Ammon's horn (tissue), 1 donor: ENCODE measurements around the gene MEF2B.
"Not testable (repeated sequence)": the region's sequence is repeated elsewhere in the genome, so short reads cannot be mapped to it uniquely, and the experiment has no call there.

Source experiments
- DNase-seq: peaks from one replicate; pipeline ENCODE4 v3.0.0-alpha.2; 2016; ENCODE audit warnings: low spot score

The MEF2B gene

GRCh38 chr19:19155495-19156219, 14.4 kb downstream of the MEF2B start:
- no peak for DNase-seq

DNA sequence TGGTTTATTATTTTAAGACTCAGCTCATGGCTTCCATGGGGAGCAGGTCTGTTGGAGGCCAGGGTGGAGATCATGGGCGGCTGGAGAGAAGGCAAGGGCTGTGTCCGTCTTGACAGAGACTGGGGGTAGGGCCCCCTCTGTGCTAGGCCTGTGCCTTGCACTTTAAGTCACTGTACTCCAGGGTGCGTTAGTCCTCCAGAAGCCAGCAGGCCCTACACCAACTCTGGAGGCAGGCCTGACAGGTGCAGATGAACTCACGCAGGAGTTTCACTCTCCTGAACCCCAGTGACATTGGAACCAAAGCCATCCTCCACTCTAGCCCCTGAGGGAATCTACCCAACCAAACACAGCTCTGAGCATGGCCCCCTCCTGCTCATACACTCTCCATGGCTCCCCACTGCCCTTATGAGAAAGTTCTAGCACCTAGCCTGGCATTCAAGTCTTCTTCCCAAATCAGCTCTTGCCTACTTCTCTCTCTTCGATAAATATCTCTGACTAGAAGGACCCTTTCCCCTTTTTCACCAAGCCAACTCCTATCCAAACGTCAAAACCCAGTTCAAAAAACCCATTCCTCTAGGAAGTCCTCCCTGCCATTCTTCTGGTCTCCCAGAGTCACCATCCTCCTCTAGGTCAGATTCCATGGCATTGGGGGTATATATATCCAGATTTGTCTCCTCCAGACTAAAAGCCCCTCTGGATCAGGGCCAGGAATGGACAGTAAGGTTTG, 15.1 kb downstream of the MEF2B start:
- DNase-seq = no peak

DNA sequence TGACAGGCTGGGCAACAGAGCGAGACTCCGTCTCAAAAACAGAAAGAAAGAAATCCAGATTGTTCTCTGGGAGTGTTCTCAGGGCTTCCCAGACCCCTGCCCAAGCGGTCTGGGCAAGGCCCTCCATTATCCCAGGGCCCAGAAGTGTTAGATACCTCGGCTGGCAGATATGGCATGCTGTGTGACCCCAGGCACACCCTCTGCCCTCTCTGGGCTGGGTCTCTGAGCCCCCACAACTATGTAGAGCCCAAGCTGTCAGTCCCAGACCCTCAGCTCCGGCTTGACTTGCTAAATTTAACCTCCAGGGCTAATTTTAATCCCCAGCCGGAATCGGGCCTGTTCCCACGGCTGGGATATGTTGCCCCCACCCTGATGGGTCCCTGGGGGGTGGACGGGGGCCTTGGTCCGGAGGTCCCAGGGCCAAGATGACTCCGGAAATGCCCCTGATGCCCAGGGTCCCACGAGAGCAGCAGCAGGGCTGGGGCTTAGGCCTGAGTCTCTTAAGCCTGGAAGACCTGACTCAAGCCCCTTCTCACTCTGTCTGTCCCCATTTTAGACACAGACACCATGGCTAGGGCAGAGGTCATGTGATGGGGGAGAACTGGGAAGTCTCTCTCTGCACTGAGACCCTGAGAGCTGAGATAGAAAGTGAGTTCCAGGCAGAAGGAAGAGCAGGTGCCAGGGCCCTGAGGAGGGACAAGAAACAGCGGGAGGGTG, 17.2 kb downstream of the MEF2B start:
- DNase-seq = no peak

GRCh38 chr19:19151418-19151817, 18.6 kb downstream of the MEF2B start:
- DNase-seq = no peak

GRCh38 chr19:19149435-19149834, 20.6 kb downstream of the MEF2B start:
- no peak for DNase-seq

DNA sequence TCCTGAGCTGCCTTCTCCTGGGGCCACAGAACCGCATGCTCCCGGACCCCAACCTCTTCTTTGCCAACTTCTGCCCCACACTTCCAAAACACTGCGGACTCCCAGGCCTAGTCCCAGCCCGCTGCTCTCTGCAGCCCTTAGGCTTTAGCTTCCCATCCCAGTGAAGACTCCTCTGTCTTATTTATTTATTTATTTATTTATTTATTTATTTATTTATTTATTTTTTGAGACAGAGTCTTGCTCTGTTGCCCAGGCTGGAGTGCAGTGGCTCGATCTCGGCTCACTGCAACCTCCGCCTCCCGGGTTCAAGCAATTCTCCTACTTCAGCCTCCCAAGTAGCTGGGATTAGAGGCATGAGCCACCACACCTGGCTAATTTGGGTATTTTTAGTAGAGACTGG, 21.6 kb downstream of the MEF2B start:
- DNase-seq = not testable (repeated sequence)

DNA sequence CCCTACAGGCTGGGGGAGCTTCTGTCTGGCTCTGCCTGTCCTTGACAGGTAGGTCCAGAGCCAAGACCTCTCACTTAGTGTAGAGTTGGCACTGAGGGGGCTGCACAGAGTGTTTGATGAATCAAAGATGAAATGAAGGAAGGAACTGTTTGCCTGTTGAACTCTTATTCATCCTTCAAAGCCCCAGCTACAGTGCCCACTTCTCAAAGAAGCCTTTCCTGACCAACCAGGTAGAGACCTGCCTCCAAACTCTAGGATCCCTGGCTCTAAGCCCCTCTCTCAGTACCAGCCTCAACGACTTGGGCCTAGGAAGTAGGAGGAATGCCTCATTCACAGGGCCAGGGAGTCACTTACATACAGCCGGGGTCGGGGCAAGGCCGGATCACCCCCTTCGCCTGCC, 22.7 kb downstream of the MEF2B start:
- no peak for DNase-seq

DNA sequence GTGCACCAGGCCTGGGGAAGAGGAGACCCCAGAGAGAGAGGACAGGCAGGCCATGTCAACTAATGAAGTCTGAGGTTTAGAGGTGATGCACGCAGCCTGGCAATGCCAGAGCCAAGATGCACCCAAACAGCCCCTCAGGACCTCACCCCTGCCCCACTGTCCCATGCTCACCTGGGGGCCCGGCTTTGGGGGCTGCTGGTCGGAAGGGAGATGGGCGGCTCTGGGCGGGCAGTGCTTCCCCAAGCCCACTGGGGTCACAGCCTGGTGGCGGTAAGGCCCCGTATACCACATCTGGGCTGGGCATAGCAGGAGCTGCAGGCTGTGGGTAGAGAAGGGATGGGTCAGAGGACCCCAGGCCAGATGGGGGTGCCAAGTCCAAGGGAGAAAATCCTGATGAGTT, 23.2 kb downstream of the MEF2B start:
- DNase-seq = no peak

DNA sequence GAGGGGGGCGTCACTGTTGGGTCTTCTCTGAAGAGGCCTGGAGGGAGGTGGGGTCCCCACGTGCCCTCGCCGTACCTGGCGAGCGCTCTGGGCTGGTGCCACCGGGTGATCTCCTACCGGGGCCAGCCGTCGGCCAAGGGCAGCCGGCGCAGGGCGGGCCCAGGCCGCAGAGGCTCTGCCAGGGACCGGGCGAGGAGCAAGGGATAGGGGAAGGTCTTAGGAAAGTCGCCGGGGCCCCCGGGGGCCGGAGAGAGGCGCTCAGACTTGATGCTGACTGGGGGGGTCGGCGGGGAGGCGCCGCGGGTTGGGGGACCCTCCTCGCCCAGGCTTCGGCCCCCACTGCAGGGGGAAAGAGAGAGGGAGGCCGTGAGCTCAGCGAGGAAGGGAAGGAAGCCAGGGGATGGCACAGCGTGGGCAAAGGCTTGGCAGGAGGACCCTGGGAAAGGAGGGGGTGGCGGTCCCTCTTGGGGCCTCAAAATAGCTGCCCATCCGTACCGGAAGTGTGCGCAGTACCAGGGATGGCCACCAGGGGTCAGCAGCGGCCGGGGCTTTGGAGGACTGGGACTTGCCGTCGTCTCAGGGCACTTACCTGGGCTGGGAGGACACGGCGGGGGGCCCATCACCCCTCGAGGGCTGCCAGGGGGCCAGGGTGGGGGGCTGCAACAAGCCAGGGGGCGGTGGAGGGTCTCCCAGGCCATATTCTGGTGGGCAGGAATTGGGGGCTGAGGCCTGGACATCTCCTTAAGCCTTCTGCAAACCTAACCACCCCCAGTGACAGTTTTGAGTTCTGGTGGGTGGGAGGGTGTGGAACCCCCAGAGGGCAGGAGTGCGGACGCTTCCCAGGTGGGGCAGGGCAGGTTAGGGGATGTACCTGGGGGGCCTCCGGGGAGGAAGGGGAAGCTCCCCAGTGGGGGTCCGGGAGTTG, 24.1 kb downstream of the MEF2B start:
- DNase-seq = peak; percentile 60

- DNase-seq = no peak
Measured at GRCh38 chr19:19145281-19145680, 24.8 kb downstream of the MEF2B start.

DNA sequence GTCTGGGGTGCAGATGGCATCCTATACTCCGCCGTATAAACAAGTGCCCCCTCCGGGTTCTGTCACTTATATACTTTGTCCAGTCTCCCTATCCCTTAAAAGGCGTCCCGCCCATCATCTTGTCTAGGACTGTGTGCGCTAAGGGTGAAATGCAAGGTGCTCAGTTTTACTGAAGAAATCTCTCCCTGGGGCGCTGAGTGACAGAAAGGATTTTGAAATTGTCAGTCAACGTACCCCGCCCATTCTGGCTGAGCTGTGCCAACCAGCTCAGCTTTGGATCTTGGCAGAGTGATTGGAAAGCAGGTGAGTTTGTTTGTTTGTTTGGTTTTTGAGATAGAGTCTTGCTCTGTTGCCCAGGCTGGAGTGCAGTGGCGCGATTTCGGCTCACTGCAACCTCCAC, 27.7 kb downstream of the MEF2B start:
- no peak for DNase-seq

DNA sequence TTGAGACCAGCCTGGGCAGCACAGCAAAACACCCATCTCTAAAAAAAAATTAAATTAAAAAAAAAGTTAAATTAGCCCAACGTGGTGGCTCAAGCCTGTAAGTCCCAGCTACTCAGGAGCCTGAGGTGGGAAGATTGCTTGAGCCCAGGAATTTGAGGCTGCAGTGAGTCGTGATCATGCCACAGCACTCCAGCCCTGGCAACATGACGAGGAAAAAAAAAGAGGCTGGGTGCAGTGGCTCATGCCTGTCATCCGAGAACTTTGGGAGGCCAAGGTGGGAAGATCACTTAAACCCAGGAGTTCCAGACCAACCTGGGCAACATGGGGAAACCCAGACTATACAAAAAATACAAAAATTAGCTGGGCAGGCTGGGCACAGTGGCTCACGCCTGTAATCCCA, 29.6 kb downstream of the MEF2B start:
- no peak for DNase-seq

GRCh38 chr19:19139876-19140229, 30.2 kb downstream of the MEF2B start:
- no peak for DNase-seq

DNA sequence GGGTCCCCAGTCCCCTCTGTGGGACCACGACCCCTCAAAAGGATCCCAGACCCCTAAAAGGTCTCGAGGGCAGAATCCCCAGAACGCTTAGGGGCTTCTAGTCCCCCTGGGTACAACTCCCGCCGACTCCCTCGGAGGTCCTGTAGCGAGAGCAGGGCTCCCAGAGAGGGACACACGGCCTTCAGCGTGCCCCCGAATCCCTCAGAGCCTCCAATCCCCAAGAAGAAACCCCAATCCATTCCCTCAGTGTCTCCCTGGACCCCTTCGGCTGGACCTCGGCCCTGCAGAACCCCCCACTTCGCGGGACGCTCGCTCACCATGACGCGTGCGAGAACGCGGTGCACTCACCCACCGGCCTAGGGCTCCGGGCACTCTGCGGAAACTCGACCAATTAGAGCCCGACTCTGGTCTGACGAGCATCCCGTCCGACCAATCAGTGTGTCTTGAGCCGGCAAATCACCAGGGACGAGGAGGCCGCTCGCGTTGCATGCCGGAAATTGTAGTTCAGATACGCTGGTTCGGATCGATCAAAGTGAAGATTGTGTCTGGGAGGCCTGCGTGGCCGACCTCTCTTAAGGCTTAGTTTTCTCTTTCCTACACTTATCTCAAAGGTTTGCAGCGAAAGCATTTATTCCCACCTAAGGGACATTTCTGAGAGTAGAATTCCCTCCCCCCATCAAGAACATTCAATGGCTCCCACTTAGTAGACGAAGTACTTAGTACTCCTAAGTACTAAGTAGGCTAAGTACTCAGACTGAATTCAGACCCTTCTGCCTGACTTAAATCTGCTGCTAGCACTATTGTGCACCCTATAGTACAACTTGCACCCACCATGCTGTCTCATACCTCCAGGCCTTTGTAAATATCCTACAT, 31.7 kb downstream of the MEF2B start, which contains the start of gene TMEM161A:
Gene TMEM161A, minus strand, starts transcription at position 370 of the 873 bp plus-strand sequence. Its CDS starts 50 bp downstream, at position 320.
- peak; percentile 97 for DNase-seq

- DNase-seq = no peak
Measured at GRCh38 chr19:19137556-19138108, 32.4 kb downstream of the MEF2B start.

DNA sequence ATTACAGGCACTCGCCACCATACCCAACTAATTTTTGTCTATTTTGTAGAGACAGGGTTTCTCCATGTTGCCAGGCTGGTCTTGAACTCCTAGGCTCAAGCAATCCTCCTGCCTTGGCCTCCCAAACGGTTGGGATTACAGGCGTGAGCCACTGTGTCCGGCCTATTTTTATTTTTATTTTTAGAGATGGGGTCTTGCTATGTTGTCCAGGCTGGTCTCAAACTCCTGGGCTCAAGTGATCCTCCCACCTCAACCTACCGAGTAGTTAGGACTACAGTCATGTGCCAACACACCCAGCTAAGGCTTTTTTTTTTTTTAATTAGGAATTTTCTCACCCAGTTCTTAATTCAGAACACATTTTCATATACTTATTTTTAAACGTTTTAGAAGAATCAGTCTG, 34.4 kb downstream of the MEF2B start:
- not testable (repeated sequence) for DNase-seq

DNA sequence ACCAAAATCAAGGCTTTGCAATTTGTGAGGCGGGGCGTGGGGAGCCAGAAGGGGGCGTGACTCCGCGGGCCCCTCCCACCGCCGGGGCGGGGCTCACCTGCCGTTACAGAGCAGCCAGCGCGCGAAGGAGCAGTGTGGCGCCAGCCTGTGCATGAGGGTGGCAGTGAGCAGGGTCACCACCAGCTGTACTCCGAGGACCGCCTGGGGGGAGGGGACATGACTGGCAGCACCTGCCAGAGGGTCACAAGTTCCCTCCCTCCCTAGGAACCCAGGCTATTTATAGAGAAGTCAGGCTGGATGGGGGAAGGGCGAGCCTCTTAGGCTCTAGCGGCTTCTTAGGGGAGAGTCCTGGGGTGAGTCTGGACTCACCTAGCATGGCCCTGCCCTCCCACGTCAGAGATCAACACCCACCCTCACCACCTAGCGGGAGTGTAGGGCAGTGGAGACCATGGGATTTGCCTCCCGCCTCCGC, 35.3 kb downstream of the MEF2B start:
- DNase-seq = no peak

- no peak for DNase-seq
Measured at GRCh38 chr19:19133985-19134384, 36.1 kb downstream of the MEF2B start.

GRCh38 chr19:19132912-19133311, 37.2 kb downstream of the MEF2B start:
- DNase-seq = no peak

DNA sequence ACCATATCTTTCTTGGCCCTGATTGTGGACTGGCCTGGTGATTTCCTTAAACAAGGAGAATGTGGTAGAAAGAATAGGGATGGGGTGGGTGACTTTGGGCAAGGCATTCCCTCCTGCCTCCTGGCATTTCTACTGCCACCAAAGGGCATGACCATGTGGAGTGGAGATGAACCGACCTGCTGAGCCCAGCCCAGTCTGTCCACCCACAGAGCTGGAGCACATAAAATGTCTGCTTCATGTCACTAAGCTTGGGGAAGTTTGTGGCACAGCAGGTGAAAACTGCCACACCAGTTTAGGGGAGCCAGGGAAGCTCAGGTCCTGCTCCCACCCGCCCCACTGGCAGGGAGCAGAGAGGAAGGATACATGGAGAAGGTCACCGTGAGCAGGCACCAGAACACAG, 38.1 kb downstream of the MEF2B start:
- DNase-seq = no peak
